Central memory CD8-positive, alpha-beta T cell (primary cell): ENCODE results near the gene ZNF185.
A peak's percentile ranks its signal among the peaks of the same experiment; 100 is the strongest.

Experiments
- ATAC-seq: fragments of 150-1000 bp; cut with Tn5 transposase; replicated peaks from 2 replicates; pipeline ENCODE4 v1.10.0; 2022; ENCODE audit warnings: mild to moderate bottlenecking, moderate FRiP score, moderate number of reproducible peaks; ENCODE audit not compliant: poor library complexity, severe bottlenecking; ENCODE audit errors: extremely low read depth
- DNase-seq, 2 donors: peaks; one replicate each; pipeline ENCODE4 v3.0.0; 2021; ENCODE audit warnings: low spot score in 2 of 2
- H3K27ac Mint-ChIP-seq: one replicate; pipeline ENCODE4 v1.8.0; 2022; ENCODE audit warnings: low read depth, mild to moderate bottlenecking, moderate library complexity, mixed read lengths
- H3K27me3 Mint-ChIP-seq: one replicate; pipeline ENCODE4 v1.8.0; 2022; ENCODE audit warnings: mixed read lengths
- H3K36me3 Mint-ChIP-seq: one replicate; pipeline ENCODE4 v1.8.0; 2022; ENCODE audit warnings: mild to moderate bottlenecking, moderate library complexity, mixed read lengths; ENCODE audit not compliant: insufficient read depth
- H3K4me1 Mint-ChIP-seq: one replicate; pipeline ENCODE4 v1.8.0; 2022; ENCODE audit warnings: mixed read lengths
- H3K4me3 Mint-ChIP-seq: one replicate; pipeline ENCODE4 v1.8.0; 2022; ENCODE audit warnings: mild to moderate bottlenecking, moderate library complexity, mixed read lengths
- H3K9me3 Mint-ChIP-seq: one replicate; pipeline ENCODE4 v1.8.0; 2022; ENCODE audit warnings: mixed read lengths

ZNF185 gene

GRCh38 chrX:152913346-152913745 lies 15.5 kb downstream of the ZNF185 start:
- DNase-seq (no peak), ATAC-seq (no peak)
- H3K4me3 Mint-ChIP-seq, result no peak overlapping the region
- no peak overlapping the region for H3K27ac Mint-ChIP-seq
- no peaks in the 10 kb centered on the region for H3K9me3 Mint-ChIP-seq
- no peaks in the 10 kb centered on the region for H3K4me1 Mint-ChIP-seq
- peaks cover 2% of the 10 kb centered on the region for H3K36me3 Mint-ChIP-seq
- no peaks in the 10 kb centered on the region for H3K27me3 Mint-ChIP-seq

- DNase-seq, result no peak
- no peak for ATAC-seq
- H3K9me3 Mint-ChIP-seq, result no peaks in the 10 kb centered on the region
- H3K27ac Mint-ChIP-seq, result no peak overlapping the region
- H3K27me3 Mint-ChIP-seq, result no peaks in the 10 kb centered on the region
- no peaks in the 10 kb centered on the region for H3K4me1 Mint-ChIP-seq
- peaks cover 2% of the 10 kb centered on the region for H3K36me3 Mint-ChIP-seq
- no peak overlapping the region for H3K4me3 Mint-ChIP-seq
Observed at GRCh38 chrX:152913910-152914309, 16.0 kb downstream of the ZNF185 start.

GRCh38 chrX:152915541-152916241 lies 17.8 kb downstream of the ZNF185 start:
- DNase-seq, result no peak

DNA sequence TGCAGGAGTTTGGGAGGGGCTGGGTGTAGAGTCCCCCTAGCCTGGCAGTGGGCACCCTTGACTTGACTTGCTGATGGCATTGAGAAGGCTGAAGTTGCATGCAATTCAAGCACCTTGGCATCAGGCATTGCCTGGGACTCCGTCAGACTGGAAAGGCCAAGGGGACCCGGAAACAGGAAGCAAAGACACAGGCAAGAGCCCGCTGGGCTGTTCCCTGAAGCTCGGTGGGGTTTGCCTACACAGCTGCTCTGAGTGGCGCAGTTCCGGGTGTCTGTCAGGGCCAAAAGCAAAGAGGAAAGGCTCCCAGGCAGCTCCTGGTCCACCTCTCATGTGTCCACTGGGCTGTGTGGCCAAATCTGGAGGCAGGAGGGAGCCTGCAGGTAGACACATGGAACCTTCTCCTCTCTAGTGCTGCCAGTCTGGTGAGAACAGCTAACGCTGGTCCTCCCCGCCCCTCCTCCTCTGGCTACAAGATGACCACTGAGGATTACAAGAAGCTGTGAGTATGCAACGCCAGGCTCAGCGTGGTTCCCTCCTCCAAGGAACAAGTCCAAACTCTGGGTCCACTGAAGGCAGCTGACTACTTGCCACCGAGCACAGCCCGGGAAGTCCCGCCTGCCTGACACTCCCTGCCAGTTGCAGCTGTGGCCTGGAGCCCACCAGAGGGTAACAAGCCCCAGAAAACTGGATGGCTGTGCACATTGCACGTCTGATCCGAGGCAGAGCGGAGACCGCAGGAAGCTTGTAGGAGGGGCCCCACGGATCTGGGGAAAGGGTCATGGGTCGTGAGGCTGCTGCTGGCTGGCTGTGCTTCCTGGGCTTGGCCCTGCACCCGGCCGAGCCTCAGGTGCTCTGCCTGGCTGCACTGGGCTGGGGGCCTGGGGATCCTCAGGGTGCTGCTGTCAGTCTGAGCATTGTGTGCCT lies 20.1 kb downstream of the ZNF185 start:
- Mint-ChIP-seq H3K27me3 (no peaks in the 10 kb centered on the region), H3K4me3 (no peak overlapping the region), H3K9me3 (no peaks in the 10 kb centered on the region), H3K4me1 (no peaks in the 10 kb centered on the region), H3K36me3 (peaks cover 2% of the 10 kb centered on the region), H3K27ac (no peak overlapping the region)
- DNase-seq, result no peak
- ATAC-seq, result no peak

More at GRCh38 chrX:152915541-152916241, 17.8 kb downstream of the ZNF185 start:
- peaks cover 2% of the 10 kb centered on the region for H3K36me3 Mint-ChIP-seq
- H3K9me3 Mint-ChIP-seq, result no peaks in the 10 kb centered on the region
- no peaks in the 10 kb centered on the region for H3K27me3 Mint-ChIP-seq
- H3K4me3 Mint-ChIP-seq, result no peak overlapping the region
- no peak for ATAC-seq
- no peaks in the 10 kb centered on the region for H3K4me1 Mint-ChIP-seq
- H3K27ac Mint-ChIP-seq, result no peak overlapping the region

DNA sequence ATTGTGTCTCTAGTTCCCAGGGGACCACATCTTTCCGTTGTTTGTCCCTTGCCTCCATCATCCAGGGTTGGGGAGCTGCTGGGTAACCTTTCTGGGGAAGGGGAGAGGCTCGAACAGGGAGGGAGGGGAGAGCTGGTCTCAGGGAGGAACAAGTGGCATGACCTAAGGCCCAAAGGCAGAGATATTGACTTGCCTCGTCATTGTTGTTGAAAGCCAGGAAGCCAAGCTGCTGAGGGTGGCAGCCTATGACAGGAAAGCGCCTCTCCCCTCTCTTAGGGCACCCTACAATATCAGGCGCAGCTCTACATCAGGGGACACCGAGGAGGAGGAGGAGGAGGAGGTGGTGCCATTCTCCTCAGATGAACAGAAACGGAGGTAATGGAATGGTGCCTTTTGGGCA lies 20.8 kb downstream of the ZNF185 start:
- Mint-ChIP-seq H3K27ac (no peak overlapping the region), H3K27me3 (no peaks in the 10 kb centered on the region), H3K4me1 (peaks cover 5% of the 10 kb centered on the region), H3K36me3 (no peaks in the 10 kb centered on the region), H3K4me3 (no peak overlapping the region), H3K9me3 (no peaks in the 10 kb centered on the region)
- DNase-seq (no peak), ATAC-seq (no peak)

- Mint-ChIP-seq H3K4me3 (no peak overlapping the region), H3K27ac (no peak overlapping the region), H3K36me3 (peaks cover 1% of the 10 kb centered on the region), H3K9me3 (no peaks in the 10 kb centered on the region), H3K27me3 (no peaks in the 10 kb centered on the region), H3K4me1 (peaks cover 9% of the 10 kb centered on the region)
- DNase-seq, result no peak
- ATAC-seq, result no peak
Observed at GRCh38 chrX:152923599-152923998, 25.7 kb downstream of the ZNF185 start.

- no peak for ATAC-seq
Observed at GRCh38 chrX:152925835-152926234, 28.0 kb downstream of the ZNF185 start.

DNA sequence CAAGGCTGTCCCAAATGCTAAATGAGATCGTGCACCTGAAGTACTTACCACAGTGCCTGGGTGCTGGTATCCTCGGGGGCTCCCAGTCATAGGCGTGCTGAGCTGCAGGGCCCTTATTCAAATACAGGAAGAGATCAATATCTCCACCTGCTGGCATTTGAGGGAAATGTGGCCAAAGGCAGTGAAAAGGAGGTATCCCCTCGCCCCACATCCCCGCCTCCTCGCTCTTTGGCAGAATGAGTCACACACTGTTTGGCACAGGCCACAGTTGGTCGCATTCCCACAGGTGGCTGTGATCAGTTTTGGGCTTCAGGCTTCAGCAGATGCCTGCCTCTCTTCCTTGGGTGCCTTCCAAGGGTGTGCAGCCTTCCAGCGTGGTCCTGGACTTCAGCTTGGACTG lies 28.4 kb downstream of the ZNF185 start:
- Mint-ChIP-seq H3K4me3 (no peak overlapping the region), H3K27ac (no peak overlapping the region), H3K27me3 (peaks cover 11% of the 10 kb centered on the region), H3K9me3 (no peaks in the 10 kb centered on the region), H3K4me1 (peaks cover 9% of the 10 kb centered on the region), H3K36me3 (peaks cover 1% of the 10 kb centered on the region)
- DNase-seq (no peak), ATAC-seq (peak; percentile 36)

More at GRCh38 chrX:152925835-152926234, 28.0 kb downstream of the ZNF185 start:
- H3K4me1 Mint-ChIP-seq, result peaks cover 9% of the 10 kb centered on the region
- H3K27me3 Mint-ChIP-seq, result peaks cover 11% of the 10 kb centered on the region
- no peak overlapping the region for H3K4me3 Mint-ChIP-seq
- no peak for DNase-seq
- no peak overlapping the region for H3K27ac Mint-ChIP-seq
- H3K9me3 Mint-ChIP-seq, result no peaks in the 10 kb centered on the region
- peaks cover 1% of the 10 kb centered on the region for H3K36me3 Mint-ChIP-seq

- no peak for DNase-seq
- Mint-ChIP-seq H3K27me3 (peaks cover 11% of the 10 kb centered on the region), H3K9me3 (no peaks in the 10 kb centered on the region), H3K4me1 (peaks cover 9% of the 10 kb centered on the region), H3K4me3 (no peak overlapping the region), H3K27ac (no peak overlapping the region), H3K36me3 (peaks cover 1% of the 10 kb centered on the region)
- no peak for ATAC-seq
Observed at GRCh38 chrX:152926923-152927322, 29.1 kb downstream of the ZNF185 start.

DNA sequence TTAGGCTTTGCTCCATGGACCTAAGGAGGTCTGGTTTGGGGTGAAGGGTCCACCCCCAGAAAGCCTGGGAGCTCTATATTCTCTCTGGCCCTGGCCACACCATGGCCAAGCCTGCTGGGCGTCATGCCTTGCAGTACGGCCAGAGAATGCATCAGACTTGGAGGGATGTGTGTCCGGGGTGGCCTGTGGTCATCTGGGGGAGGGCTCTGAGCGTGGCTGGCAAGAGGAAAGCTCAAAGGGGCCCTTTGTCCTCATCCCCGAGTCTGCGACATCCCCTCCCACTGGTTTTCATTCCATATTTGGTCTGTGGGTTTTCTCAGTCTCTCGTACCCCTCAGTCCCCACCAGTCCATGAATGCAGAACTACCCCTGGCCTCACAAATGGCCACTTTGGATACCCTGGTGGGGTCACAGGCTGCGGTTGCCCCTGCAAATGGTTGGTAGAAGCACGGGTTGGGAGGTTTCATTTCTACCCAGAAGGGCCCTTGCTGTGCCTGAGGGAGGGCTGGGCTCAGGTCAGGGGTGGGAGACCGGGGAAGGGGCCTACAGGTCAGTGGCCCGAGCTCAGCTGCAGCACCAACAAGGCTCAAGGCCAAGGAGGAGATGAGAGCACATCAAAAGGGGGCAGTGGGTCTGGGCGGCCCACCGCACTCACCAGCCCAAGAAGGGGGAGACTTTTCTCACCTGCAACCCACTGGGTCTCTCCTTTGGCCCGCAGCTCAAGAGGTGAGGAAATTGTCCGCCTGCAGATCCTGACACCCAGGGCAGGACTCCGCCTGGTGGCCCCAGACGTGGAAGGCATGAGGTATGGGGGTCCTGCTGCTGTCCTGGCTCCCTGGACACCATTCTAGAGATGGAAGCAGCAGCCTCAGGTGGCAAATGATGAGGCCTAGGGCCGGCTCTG lies 30.2 kb downstream of the ZNF185 start:
- DNase-seq (no peak), ATAC-seq (no peak)
- Mint-ChIP-seq H3K4me3 (no peak overlapping the region), H3K4me1 (peaks cover 9% of the 10 kb centered on the region), H3K27me3 (peaks cover 11% of the 10 kb centered on the region), H3K36me3 (peaks cover 1% of the 10 kb centered on the region), H3K27ac (no peak overlapping the region), H3K9me3 (no peaks in the 10 kb centered on the region)

- no peak for ATAC-seq
- no peak for DNase-seq
- peaks cover 3% of the 10 kb centered on the region for H3K4me1 Mint-ChIP-seq
- H3K9me3 Mint-ChIP-seq, result no peaks in the 10 kb centered on the region
- no peak overlapping the region for H3K27ac Mint-ChIP-seq
- peaks cover 1% of the 10 kb centered on the region for H3K36me3 Mint-ChIP-seq
- H3K27me3 Mint-ChIP-seq, result peaks cover 11% of the 10 kb centered on the region
- H3K4me3 Mint-ChIP-seq, result no peak overlapping the region
Observed at GRCh38 chrX:152928761-152929400, 31.0 kb downstream of the ZNF185 start.

GRCh38 chrX:152929898-152930297 lies 32.0 kb downstream of the ZNF185 start:
- DNase-seq, result no peak
- no peak overlapping the region for H3K4me3 Mint-ChIP-seq
- ATAC-seq, result no peak
- no peaks in the 10 kb centered on the region for H3K36me3 Mint-ChIP-seq
- peaks cover 11% of the 10 kb centered on the region for H3K27me3 Mint-ChIP-seq
- H3K9me3 Mint-ChIP-seq, result no peaks in the 10 kb centered on the region
- H3K4me1 Mint-ChIP-seq, result no peaks in the 10 kb centered on the region
- H3K27ac Mint-ChIP-seq, result no peak overlapping the region
